ENCODE results near the gene L3MBTL4. TPM values are rescaled to one million over a fixed set of nuclear protein-coding genes. Genes with fewer than 3 reads are reported as not detected.

Gene L3MBTL4
- total RNA-seq, 1 donor from 2014 or later: 0.26 TPM

- Mint-ChIP-seq H3K4me1 (peaks cover 11% of the 10 kb centered on the region), H3K36me3 (ENCODE audit: low read depth) (no peaks in the 10 kb centered on the region), H3K27me3 (no peaks in the 10 kb centered on the region), H3K4me3 (no peak overlapping the region), H3K9me3 (no peaks in the 10 kb centered on the region), H3K27ac (no peak overlapping the region)
- no peak for DNase-seq
- intact Hi-C loops (cut with micrococcal nuclease): no loop called here
Measured at GRCh38 chr18:5979176-5979888, 435.4 kb downstream of the L3MBTL4 start.

GRCh38 chr18:5977022-5977421 lies 437.7 kb downstream of the L3MBTL4 start:
- peaks cover 4% of the 10 kb centered on the region for H3K27me3 Mint-ChIP-seq
- intact Hi-C loops (cut with micrococcal nuclease): no loop called here
- H3K4me3 Mint-ChIP-seq: no peak overlapping the region
- no peak for DNase-seq
- H3K9me3 Mint-ChIP-seq: no peaks in the 10 kb centered on the region
- no peak overlapping the region for H3K27ac Mint-ChIP-seq
- peaks cover 11% of the 10 kb centered on the region for H3K4me1 Mint-ChIP-seq
- H3K36me3 Mint-ChIP-seq (ENCODE audit: low read depth): no peaks in the 10 kb centered on the region

GRCh38 chr18:5975111-5976002 lies 439.4 kb downstream of the L3MBTL4 start:
- Mint-ChIP-seq H3K27ac (no peak overlapping the region), H3K9me3 (no peaks in the 10 kb centered on the region), H3K4me3 (no peak overlapping the region), H3K27me3 (peaks cover 4% of the 10 kb centered on the region), H3K36me3 (ENCODE audit: low read depth) (no peaks in the 10 kb centered on the region), H3K4me1 (peaks cover 11% of the 10 kb centered on the region)
- DNase-seq: no peak
- intact Hi-C loops (cut with micrococcal nuclease): loop anchor here (1.0 kb wide), 1 partner anchor 29 kb away; no protein-coding TSS in a partner anchor

GRCh38 chr18:5974696-5975095 lies 440.0 kb downstream of the L3MBTL4 start:
- Mint-ChIP-seq H3K4me3 (no peak overlapping the region), H3K27me3 (peaks cover 4% of the 10 kb centered on the region), H3K27ac (no peak overlapping the region), H3K36me3 (ENCODE audit: low read depth) (no peaks in the 10 kb centered on the region), H3K4me1 (peaks cover 11% of the 10 kb centered on the region), H3K9me3 (no peaks in the 10 kb centered on the region)
- DNase-seq: no peak
- intact Hi-C loops (cut with micrococcal nuclease): loop anchor here (1.0 kb wide), 1 partner anchor 30 kb away; no protein-coding TSS in a partner anchor

GRCh38 chr18:5973099-5973498 lies 441.6 kb downstream of the L3MBTL4 start:
- intact Hi-C loops (cut with micrococcal nuclease): no loop called here
- H3K36me3 Mint-ChIP-seq (ENCODE audit: low read depth): no peaks in the 10 kb centered on the region
- no peak for DNase-seq
- H3K4me1 Mint-ChIP-seq: peaks cover 11% of the 10 kb centered on the region
- H3K9me3 Mint-ChIP-seq: no peaks in the 10 kb centered on the region
- H3K4me3 Mint-ChIP-seq: no peak overlapping the region
- no peak overlapping the region for H3K27ac Mint-ChIP-seq
- H3K27me3 Mint-ChIP-seq: peaks cover 4% of the 10 kb centered on the region

GRCh38 chr18:5972298-5972697 lies 442.4 kb downstream of the L3MBTL4 start:
- Mint-ChIP-seq H3K4me3 (no peak overlapping the region), H3K27me3 (peaks cover 4% of the 10 kb centered on the region), H3K27ac (no peak overlapping the region), H3K4me1 (peaks cover 11% of the 10 kb centered on the region), H3K36me3 (ENCODE audit: low read depth) (no peaks in the 10 kb centered on the region), H3K9me3 (no peaks in the 10 kb centered on the region)
- intact Hi-C loops (cut with micrococcal nuclease): no loop called here
- DNase-seq: no peak

- H3K27ac Mint-ChIP-seq: no peak overlapping the region
- no peak overlapping the region for H3K4me3 Mint-ChIP-seq
- H3K36me3 Mint-ChIP-seq (ENCODE audit: low read depth): no peaks in the 10 kb centered on the region
- DNase-seq: no peak
- H3K9me3 Mint-ChIP-seq: no peaks in the 10 kb centered on the region
- intact Hi-C loops (cut with micrococcal nuclease): no loop called here
- peaks cover 4% of the 10 kb centered on the region for H3K27me3 Mint-ChIP-seq
- peaks cover 7% of the 10 kb centered on the region for H3K4me1 Mint-ChIP-seq
Measured at GRCh38 chr18:5969989-5970403, 444.7 kb downstream of the L3MBTL4 start.

GRCh38 chr18:5969355-5969988 lies 445.2 kb downstream of the L3MBTL4 start:
- Mint-ChIP-seq H3K36me3 (ENCODE audit: low read depth) (no peaks in the 10 kb centered on the region), H3K27ac (no peak overlapping the region), H3K27me3 (peaks cover 4% of the 10 kb centered on the region), H3K4me3 (no peak overlapping the region), H3K4me1 (peaks cover 7% of the 10 kb centered on the region), H3K9me3 (no peaks in the 10 kb centered on the region)
- intact Hi-C loops (cut with micrococcal nuclease): no loop called here
- DNase-seq: no peak

GRCh38 chr18:5967666-5968065 lies 447.0 kb downstream of the L3MBTL4 start:
- Mint-ChIP-seq H3K36me3 (ENCODE audit: low read depth) (no peaks in the 10 kb centered on the region), H3K27me3 (peaks cover 2% of the 10 kb centered on the region), H3K4me3 (no peak overlapping the region), H3K27ac (no peak overlapping the region), H3K4me1 (peaks cover 7% of the 10 kb centered on the region), H3K9me3 (no peaks in the 10 kb centered on the region)
- intact Hi-C loops (cut with micrococcal nuclease): no loop called here
- no peak for DNase-seq

GRCh38 chr18:5967007-5967406 lies 447.7 kb downstream of the L3MBTL4 start:
- H3K36me3 Mint-ChIP-seq (ENCODE audit: low read depth): no peaks in the 10 kb centered on the region
- peaks cover 7% of the 10 kb centered on the region for H3K4me1 Mint-ChIP-seq
- H3K27me3 Mint-ChIP-seq: peaks cover 2% of the 10 kb centered on the region
- intact Hi-C loops (cut with micrococcal nuclease): no loop called here
- H3K9me3 Mint-ChIP-seq: no peaks in the 10 kb centered on the region
- no peak for DNase-seq
- no peak overlapping the region for H3K27ac Mint-ChIP-seq
- H3K4me3 Mint-ChIP-seq: no peak overlapping the region

GRCh38 chr18:5966514-5966913 lies 448.2 kb downstream of the L3MBTL4 start:
- peaks cover 3% of the 10 kb centered on the region for H3K27me3 Mint-ChIP-seq
- DNase-seq: no peak
- intact Hi-C loops (cut with micrococcal nuclease): no loop called here

GRCh38 chr18:5964996-5965395 lies 449.7 kb downstream of the L3MBTL4 start:
- Mint-ChIP-seq H3K27ac (no peak overlapping the region), H3K4me3 (no peak overlapping the region), H3K36me3 (ENCODE audit: low read depth) (no peaks in the 10 kb centered on the region), H3K4me1 (peaks cover 7% of the 10 kb centered on the region), H3K9me3 (no peaks in the 10 kb centered on the region), H3K27me3 (peaks cover 3% of the 10 kb centered on the region)
- DNase-seq: no peak
- intact Hi-C loops (cut with micrococcal nuclease): no loop called here

More at GRCh38 chr18:5966514-5966913, 448.2 kb downstream of the L3MBTL4 start:
- H3K9me3 Mint-ChIP-seq: no peaks in the 10 kb centered on the region
- H3K4me1 Mint-ChIP-seq: peaks cover 7% of the 10 kb centered on the region
- H3K27ac Mint-ChIP-seq: no peak overlapping the region
- no peaks in the 10 kb centered on the region for H3K36me3 Mint-ChIP-seq (ENCODE audit: low read depth)
- H3K4me3 Mint-ChIP-seq: no peak overlapping the region

- Mint-ChIP-seq H3K4me1 (peaks cover 5% of the 10 kb centered on the region), H3K36me3 (ENCODE audit: low read depth) (no peaks in the 10 kb centered on the region), H3K4me3 (no peak overlapping the region), H3K9me3 (no peaks in the 10 kb centered on the region), H3K27ac (no peak overlapping the region), H3K27me3 (peaks cover 3% of the 10 kb centered on the region)
- no peak for DNase-seq
- intact Hi-C loops (cut with micrococcal nuclease): no loop called here
Measured at GRCh38 chr18:5964596-5964995, 450.1 kb downstream of the L3MBTL4 start.

- H3K4me1 Mint-ChIP-seq: peaks cover 5% of the 10 kb centered on the region
- no peak overlapping the region for H3K27ac Mint-ChIP-seq
- H3K27me3 Mint-ChIP-seq: peaks cover 3% of the 10 kb centered on the region
- intact Hi-C loops (cut with micrococcal nuclease): no loop called here
- DNase-seq: no peak
- H3K9me3 Mint-ChIP-seq: no peaks in the 10 kb centered on the region
- H3K36me3 Mint-ChIP-seq (ENCODE audit: low read depth): no peaks in the 10 kb centered on the region
- H3K4me3 Mint-ChIP-seq: no peak overlapping the region
Measured at GRCh38 chr18:5964108-5964507, 450.6 kb downstream of the L3MBTL4 start.

Measured in activated CD4-positive, alpha-beta T cell treated with anti-CD3 and anti-CD28 coated beads, Interleukin-2, amount 10 ng/mL, durations not matched to agents 24 days and 14 days (primary cell).